Mesothelial cell of epicardium (in vitro differentiated cells): ENCODE results near the gene RBM15. TPM values are rescaled to one million over a fixed set of nuclear protein-coding genes. Genes with fewer than 3 reads are reported as not detected.

ENCODE experiments used
- DNase-seq, 2 experiments: peaks; one replicate each; pipeline ENCODE4 v3.0.0; 2021; ENCODE audit warnings: low spot score in 2 of 2; ENCODE audit not compliant: unreplicated experiment in 2 of 2
- H3K27ac Mint-ChIP-seq: 2 replicates; pipeline ENCODE4 v1.8.0; 2021; ENCODE audit warnings: mixed read lengths
- H3K27me3 Mint-ChIP-seq: 2 replicates; pipeline ENCODE4 v1.8.0; 2021; ENCODE audit warnings: low read depth, mixed read lengths
- H3K36me3 Mint-ChIP-seq: 2 replicates; pipeline ENCODE4 v1.8.0; 2021; ENCODE audit warnings: mixed read lengths
- H3K4me1 Mint-ChIP-seq: 2 replicates; pipeline ENCODE4 v1.8.0; 2021; ENCODE audit warnings: mixed read lengths
- H3K4me3 Mint-ChIP-seq: 2 replicates; pipeline ENCODE4 v1.8.0; 2021; ENCODE audit warnings: mild to moderate bottlenecking, moderate library complexity, mixed read lengths
- H3K9me3 Mint-ChIP-seq: 2 replicates; pipeline ENCODE4 v1.8.0; 2021; ENCODE audit warnings: mixed read lengths
- total RNA-seq: library from RNA; stranded (reverse); gene quantifications from 3 replicates; pipeline ENCODE4 v1.2.1, GENCODE V29; 2021
- TF ChIP-seq, protein P1 (sequence below): fragments of 200-600 bp; sonication (generic); IDR thresholded peaks from one replicate; pipeline ENCODE4 v1.5.0; 2021; ENCODE audit warnings: antibody characterized with exemption; ENCODE audit not compliant: unreplicated experiment

The RBM15 gene
- total RNA-seq, 1 donor from 2014 or later: 41.0 TPM

DNA sequence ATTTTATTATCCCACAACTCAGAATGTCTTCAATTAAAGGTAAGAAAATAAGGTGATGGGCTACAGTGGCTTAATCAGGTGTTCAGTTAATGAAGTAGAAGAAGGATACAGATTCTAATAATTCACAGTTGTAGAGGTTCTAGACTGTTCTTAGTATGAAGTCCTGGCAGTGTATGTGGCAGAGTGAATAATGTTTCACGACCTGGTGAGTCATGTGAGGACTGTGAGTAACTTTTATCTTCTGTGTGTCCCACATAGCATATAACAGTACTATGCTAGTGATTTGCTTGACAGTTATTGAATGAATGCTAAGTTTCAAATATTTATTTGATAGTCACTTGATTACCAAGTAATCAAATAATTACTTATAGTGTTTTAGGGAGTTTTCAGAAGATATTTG lies 31.6 kb downstream of the RBM15 start:
- Mint-ChIP-seq H3K4me3 (no peak overlapping the region), H3K27ac (no peak overlapping the region), H3K4me1 (no peaks in the 10 kb centered on the region), H3K36me3 (peaks cover 14% of the 10 kb centered on the region), H3K9me3 (no peaks in the 10 kb centered on the region), H3K27me3 (no peaks in the 10 kb centered on the region)
- TF ChIP-seq, protein P1, sequence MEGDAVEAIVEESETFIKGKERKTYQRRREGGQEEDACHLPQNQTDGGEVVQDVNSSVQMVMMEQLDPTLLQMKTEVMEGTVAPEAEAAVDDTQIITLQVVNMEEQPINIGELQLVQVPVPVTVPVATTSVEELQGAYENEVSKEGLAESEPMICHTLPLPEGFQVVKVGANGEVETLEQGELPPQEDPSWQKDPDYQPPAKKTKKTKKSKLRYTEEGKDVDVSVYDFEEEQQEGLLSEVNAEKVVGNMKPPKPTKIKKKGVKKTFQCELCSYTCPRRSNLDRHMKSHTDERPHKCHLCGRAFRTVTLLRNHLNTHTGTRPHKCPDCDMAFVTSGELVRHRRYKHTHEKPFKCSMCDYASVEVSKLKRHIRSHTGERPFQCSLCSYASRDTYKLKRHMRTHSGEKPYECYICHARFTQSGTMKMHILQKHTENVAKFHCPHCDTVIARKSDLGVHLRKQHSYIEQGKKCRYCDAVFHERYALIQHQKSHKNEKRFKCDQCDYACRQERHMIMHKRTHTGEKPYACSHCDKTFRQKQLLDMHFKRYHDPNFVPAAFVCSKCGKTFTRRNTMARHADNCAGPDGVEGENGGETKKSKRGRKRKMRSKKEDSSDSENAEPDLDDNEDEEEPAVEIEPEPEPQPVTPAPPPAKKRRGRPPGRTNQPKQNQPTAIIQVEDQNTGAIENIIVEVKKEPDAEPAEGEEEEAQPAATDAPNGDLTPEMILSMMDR: no peak
- DNase-seq: no peak

DNA sequence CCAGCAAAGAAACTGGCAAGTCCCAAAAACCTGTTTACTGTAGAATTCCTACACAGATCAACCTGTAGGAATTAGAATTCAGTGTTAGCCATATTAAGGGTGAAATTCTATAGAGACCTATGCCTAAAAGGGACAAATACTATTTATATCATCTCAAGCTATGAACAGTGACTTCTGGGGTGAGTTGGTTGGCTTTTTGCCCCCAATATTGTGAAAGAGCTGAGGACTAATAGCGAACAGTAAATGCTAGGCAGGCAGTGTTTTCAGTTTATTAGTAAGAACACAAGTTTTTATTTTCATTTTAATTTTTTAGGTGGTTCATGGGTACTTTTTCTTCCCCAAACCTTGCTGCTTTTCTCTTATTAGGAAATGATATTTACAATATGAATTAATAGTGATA lies 36.3 kb downstream of the RBM15 start:
- DNase-seq: no peak
- TF ChIP-seq, protein P1: no peak

DNA sequence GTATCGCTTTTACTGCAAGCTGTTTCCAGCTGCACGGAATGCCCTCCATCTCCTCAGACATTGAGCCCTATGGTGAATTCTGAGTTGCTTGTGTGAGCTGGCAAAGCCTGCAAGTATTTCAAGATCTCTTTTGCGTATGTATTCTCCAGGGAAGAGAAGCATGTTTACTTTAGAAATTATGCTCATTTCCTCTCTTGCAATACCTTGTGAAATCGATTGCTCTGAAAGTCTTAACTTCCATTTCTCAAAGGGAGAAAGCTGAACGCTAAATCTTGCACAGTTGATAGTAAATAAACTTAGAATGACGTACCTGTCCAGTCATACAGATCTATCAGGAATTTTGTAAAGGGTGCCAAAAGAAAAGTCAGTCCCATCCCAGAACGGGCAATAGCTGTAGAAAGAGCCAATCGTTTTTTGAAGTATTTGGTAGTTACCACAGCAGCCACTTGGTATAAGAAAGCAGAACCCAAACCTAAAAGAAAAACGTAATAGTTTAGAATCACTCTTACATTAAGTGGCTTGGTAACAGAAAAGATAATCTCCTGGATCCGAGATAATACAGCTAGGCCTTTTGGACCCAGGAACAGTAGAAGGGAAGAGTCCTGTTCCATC lies 41.6 kb downstream of the RBM15 start:
- H3K4me3 Mint-ChIP-seq: no peak overlapping the region
- H3K27ac Mint-ChIP-seq: peak overlapping the region; percentile 2
- peaks cover 15% of the 10 kb centered on the region for H3K4me1 Mint-ChIP-seq
- H3K9me3 Mint-ChIP-seq: no peaks in the 10 kb centered on the region
- TF ChIP-seq, protein P1: no peak
- H3K27me3 Mint-ChIP-seq: no peaks in the 10 kb centered on the region
- H3K36me3 Mint-ChIP-seq: peaks cover 41% of the 10 kb centered on the region
- DNase-seq: no peak

More for the DNA sequence above, 36.3 kb downstream of the RBM15 start:
- Mint-ChIP-seq H3K4me1 (no peaks in the 10 kb centered on the region), H3K27me3 (no peaks in the 10 kb centered on the region), H3K27ac (no peak overlapping the region), H3K36me3 (peaks cover 41% of the 10 kb centered on the region), H3K9me3 (no peaks in the 10 kb centered on the region), H3K4me3 (no peak overlapping the region)

- peaks cover 30% of the 10 kb centered on the region for H3K36me3 Mint-ChIP-seq
- H3K27me3 Mint-ChIP-seq: no peaks in the 10 kb centered on the region
- no peak overlapping the region for H3K4me3 Mint-ChIP-seq
- DNase-seq: no peak
- H3K9me3 Mint-ChIP-seq: no peaks in the 10 kb centered on the region
- peak overlapping the region; percentile 68 for H3K27ac Mint-ChIP-seq
- TF ChIP-seq, protein P1: no peak
- peaks cover 15% of the 10 kb centered on the region for H3K4me1 Mint-ChIP-seq
Observed at GRCh38 chr1:110383251-110383990, 44.2 kb downstream of the RBM15 start.

GRCh38 chr1:110384581-110385321 lies 45.6 kb downstream of the RBM15 start:
- Mint-ChIP-seq H3K9me3 (no peaks in the 10 kb centered on the region), H3K4me3 (no peak overlapping the region), H3K36me3 (peaks cover 22% of the 10 kb centered on the region), H3K4me1 (peaks cover 19% of the 10 kb centered on the region), H3K27ac (peak overlapping the region; percentile 50), H3K27me3 (no peaks in the 10 kb centered on the region)
- TF ChIP-seq, protein P1: no peak
- DNase-seq: no peak
